NCI-H146 (cell line): ENCODE measurements around the gene GDPD5.

Experiments used
- DNase-seq: peaks from one replicate; lab custom pipeline; 2025; lab: John Stamatoyannopoulos, UW

Gene GDPD5

DNA sequence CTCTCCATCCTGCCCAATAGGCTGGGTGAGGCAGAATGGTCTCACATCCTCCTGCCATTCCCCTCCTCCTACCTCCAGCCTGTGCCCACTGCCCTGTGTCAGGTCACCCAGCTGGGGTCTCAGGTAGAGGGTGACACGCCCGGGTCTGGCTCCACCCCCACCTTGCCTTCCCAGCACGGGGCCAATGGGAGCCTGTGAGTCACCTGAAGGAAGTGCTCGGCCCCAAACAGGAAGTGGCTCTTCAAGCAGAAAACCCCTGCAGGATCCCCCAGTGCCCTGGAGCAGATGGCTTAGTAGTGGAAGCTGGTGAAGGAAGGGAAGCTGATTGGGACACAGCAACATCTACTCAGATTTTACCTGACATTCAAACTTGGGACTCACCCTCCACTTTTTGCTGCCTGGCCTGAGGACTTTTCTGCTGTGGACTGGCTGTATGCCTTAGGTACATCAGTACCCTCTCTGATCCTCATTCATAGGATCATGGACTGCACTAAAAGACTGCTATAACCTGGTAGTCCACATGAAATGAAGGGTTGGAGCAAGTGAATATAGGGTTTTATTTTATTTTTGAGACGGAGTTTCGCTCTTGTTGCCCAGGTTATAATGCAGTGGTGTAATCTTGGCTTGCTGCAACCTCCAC lies 33.4 kb downstream of the GDPD5 start:
- peak; percentile 18 for DNase-seq

DNA sequence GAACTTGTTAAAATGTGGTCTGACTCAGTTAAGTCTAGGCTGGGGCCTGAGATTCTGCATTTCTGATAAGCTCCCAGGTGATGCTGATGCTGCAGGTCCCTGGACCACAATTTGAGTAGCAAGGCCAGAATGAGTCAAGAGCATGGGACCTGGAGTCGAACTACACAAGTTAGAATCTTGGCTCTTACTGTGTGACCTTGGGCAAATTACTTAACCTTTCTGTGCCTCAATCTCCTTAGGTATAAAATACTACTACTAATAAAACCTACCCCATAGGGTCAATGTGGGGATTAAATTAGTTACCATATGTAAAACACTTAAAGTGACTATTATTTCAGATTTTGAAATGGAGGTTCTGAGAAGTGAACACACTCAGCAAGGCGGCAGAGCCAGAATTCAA lies 34.3 kb downstream of the GDPD5 start:
- no peak for DNase-seq

DNA sequence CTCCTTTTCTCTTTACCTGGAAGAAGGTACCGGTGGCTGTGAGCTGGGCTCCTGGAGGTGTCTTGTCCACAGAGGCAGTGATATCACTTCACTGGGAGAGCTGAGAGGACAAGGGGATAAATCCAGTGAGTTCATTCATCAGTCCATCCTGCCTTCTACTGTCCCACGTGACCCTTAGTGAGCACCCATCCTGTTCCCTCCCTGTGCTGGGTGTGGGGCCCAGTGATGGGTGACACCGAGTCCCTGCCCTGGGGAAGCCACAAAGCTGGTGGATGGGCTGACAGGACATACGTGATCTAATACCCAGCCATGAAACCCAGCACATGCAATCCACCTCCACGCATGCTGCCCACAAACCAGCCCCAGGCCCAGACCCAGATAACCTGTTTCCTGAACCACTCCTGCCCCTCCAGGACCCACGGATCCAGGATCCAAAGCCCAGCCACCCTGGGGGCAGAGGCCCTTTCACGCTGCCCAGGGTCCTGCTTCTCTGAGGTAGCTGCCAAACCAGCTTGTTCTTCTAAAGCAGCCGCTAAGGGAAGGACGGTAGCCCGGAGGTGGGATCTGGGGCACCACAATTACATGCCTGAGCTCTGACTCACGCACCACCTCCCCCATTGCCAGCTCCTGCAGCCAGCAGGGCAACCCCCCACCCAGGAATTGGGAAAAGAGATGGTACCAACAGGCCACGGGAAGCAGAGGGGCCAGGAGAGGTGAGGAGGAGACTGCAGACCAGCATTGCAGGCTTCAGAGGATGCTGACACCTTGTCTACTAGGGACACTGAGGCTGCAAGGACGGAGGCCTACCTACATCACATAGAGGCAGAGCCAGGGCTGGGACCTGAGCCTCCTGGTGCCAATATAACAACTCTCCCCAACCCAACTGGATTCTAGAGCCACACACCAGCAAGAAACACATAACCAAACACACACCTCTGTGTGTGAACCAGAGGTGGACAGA lies 35.2 kb downstream of the GDPD5 start:
- no peak for DNase-seq

DNA sequence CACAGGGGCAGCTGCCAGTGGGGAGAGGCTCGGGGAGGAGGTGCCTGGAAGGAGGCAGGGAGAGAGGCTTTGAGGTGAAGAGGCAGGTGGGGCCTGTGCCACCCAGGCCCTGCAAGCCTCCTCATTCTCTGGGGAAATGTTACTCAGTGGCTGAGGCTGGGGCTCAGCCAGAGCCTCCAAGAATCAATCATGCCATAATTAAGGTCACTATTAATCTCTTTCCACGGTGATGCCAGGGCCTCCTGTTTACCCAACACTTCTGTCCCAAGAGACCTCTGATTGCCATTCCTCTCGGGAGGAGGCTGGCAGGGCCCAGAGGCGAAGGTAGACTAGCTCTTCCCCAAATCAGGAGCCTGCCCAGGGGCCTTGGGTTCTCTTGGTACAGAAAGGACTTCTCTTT lies 38.4 kb downstream of the GDPD5 start:
- DNase-seq = no peak

DNA sequence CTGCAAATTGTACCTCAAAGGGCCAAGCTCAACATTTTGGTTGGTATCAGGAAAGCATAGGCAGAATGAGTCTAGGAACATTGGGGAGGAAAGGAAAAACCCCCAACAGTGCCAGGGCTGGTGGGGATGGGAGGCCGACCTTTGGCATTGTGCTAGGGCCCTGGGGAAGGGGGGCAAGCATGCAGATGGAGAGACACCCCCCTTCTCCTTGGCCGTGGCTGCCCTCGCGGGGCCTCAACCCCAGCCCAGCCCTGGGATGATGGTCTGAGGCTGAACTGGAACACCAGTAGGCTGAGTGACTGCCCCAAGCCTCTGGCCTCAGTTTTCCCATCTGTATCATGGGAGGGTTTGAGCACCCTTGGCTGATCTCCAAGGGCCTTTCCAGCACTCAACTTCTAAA lies 40.0 kb downstream of the GDPD5 start:
- no peak for DNase-seq

DNA sequence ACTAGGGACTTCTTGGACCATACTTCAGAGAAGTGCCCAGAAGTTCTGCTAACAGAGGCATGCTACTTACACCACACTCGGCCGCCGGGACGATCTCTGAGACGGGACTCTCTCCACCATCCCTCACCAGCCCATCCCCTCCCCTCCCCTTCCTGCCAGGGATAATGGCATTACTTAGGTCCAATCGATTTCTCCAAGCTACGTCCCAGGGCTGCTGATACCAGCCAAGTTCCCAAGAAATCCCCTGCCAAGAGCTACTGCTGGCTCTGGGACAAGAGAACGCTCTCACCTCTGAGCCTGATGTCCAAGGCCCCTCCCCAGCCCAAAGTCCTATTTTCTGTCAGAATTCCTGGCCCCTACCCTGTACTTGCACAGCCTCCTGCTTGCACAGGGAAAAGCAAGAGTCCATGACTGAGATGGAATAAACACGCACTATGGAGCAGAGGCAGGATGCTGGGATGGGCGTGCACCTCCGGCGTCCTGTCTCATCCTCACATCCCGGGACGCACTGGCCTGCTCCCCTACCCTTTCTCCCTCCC lies 42.7 kb downstream of the GDPD5 start:
- DNase-seq = no peak

DNA sequence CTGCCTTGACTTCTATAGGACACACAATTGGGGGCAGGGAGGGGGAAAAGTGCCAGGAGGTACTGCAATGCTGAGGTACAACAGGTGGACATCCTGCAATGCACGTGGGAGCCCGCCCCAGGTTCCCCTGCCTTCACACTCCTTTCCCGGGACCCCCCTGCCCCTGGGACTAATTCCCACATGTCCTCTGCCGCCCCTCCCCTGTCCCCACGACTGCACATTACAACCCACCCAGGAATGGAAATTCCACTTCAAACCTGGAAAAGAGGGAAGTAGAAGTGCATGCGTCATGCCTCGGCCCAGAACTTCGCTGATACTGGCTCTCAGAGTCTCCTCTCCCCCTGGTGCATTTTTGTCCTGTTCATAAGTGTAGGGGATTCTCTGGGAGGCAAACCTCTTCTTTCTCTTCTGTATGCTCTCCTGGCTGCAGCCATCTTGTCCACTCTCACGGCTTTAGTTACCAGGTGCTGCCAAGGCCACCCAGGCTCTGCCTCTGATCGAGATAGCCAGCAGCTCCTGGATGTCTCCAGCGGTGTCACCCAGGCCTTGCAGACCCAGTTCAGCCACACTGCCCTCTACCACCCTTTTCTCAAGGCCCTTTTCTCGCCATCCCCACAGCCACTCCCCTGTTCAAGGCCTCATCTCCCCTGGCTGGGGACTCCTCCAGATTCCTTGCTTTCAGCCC lies 43.7 kb downstream of the GDPD5 start:
- no peak for DNase-seq

DNA sequence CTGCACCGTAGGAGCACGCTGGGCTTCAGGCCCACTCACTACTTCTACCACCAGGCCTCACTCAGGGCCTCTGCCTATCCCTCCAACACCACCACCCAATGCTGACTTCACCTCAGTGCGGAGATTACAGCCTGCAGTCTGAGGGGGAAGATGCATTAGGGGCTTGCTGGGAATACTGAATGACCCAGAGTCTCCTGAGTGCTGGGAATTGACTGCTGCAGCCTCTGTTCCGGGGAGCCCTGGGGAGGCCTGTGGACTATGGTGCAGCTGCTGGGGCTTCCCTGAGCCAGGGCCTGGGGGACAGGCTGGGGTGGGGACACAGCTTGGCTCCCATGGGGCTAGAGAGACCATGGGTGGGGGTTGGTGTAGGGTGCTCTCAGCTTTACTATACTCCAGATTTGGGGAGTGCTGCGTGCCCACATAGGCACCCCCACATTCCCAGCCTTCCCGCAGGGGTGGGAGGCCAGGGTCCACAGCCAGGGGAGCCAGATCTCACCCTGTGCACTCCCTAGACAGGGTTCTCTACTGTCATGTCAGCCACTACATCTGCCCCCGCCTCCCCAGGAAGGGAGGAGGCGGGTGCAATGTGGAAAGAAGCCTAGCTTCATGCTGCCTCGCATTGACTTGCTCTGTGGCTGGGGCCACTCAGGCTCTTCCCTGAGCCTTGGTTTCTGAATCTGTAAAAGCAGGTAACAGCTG lies 44.4 kb downstream of the GDPD5 start:
- no peak for DNase-seq

DNA sequence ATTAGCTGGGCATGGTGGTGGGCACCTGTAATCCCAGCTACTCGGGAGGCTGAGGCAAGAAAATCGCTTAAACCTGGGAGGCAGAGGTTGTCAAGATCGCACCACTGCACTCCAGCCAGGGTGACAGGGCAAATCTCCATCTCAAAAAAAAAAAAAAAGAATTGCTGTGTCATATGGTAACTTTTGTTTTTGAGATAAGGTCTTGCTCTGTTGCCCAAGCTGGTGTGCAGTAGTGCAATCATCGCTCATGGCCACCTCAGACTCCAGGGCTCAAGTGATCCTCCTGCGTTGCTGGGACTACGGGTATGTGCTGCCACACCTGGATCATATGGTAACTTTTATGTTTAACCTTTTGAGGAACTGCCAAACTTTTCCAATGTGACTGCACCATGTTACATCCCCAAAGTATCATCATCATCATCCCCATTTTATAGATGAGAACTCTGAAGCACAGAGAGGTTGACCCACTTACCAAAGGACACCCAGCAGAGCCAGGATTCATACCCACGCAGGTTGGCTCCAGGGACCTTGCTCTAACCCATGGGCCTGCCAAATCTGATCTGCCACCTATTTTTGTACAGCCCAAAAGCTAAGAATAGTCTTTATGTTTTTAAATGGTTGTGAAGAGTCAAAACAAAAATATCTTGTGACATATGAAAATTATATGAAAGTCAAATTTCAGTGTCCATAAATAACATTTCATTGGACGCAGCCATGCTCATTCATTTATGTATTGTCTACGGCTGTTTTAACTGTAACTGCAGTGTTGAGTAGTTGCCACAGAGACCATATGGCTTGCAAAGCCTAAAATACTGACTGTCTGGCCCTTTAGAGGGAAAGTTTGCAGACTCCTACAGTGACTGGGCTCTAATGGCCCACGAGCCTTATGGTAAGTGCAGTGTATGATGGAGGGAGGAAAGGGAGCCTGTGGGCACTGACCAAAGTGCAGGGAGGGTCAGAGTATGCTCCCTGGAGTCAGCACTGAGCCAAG lies 45.3 kb downstream of the GDPD5 start:
- no peak for DNase-seq

DNA sequence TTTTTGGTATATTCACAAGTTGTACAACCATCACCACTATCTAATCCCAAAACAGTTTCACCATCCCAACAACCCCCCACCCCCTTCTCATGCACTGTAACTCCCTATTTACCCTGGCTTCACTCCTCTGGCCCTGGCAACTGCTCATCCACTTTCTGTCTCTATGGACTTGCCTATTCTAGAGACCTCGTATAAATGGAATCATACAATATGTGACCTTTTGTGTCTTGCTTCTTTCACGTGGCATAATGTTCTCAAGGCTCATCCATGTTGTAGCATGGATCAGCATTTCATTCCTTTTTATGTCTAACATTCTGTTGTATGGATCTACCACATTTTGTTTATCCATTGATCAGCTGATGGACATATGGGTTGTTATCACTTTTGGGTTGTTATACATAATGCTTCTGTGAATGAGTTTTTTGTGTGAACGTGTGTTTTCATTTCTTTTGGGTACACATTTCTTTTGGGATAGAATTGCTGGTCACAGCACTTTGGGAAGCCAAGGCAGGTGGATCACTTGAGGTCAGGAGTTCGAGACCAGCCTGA lies 46.1 kb downstream of the GDPD5 start:
- DNase-seq = no peak

DNA sequence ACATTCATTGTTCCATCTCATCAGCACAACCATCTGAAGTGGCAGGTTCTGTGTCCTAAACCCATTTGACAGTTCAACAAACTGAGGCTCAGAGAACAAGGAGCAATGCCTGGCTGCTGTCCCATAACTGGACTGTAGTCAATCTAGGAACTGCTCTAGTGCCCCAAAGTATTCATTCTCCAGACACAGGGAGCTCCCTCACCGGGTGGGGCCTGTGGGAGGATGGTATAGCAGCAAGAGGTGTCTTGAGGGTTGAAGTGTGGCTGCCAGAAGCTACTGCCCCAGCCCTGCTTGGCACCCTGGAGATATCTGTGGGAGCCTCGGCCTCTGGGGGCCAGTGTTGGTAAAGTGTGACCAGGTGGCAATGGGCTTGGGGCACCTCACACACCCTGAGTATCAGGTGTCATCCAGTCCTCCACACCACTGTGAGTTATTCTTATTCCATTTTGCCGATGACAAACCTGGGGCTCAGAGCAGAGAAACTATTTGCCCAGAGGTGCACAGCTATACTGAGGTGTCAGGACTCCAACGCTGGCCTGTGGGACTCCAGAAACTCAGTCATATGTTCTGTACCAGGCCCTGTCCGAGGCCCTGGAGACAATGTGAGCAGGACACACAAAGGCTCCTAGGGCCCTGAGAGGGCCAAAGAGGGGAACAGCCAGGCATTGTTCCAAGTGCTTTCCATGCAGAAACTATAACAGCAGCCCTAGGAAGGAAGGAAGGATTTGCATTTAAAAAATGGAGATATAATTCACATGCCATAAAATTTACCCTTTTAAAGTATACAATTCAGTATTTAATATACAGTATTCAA lies 46.8 kb downstream of the GDPD5 start:
- no peak for DNase-seq

DNA sequence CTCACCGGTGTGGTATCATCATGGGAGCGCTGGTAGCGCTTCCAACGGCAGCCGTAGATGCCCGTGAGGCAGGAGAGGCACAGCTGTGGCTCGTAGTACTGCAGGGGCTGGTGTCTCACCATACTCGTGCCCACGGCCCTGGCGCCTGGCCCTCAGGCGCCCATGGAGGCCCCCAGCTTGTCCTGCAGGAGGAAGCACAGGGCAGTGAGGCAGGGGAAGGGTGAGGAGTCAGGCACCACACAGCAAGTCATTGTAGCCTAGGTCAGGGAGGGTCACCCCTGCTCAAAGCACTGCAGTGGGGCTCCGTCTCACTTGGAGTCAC lies 48.2 kb downstream of the GDPD5 start:
- no peak for DNase-seq

DNA sequence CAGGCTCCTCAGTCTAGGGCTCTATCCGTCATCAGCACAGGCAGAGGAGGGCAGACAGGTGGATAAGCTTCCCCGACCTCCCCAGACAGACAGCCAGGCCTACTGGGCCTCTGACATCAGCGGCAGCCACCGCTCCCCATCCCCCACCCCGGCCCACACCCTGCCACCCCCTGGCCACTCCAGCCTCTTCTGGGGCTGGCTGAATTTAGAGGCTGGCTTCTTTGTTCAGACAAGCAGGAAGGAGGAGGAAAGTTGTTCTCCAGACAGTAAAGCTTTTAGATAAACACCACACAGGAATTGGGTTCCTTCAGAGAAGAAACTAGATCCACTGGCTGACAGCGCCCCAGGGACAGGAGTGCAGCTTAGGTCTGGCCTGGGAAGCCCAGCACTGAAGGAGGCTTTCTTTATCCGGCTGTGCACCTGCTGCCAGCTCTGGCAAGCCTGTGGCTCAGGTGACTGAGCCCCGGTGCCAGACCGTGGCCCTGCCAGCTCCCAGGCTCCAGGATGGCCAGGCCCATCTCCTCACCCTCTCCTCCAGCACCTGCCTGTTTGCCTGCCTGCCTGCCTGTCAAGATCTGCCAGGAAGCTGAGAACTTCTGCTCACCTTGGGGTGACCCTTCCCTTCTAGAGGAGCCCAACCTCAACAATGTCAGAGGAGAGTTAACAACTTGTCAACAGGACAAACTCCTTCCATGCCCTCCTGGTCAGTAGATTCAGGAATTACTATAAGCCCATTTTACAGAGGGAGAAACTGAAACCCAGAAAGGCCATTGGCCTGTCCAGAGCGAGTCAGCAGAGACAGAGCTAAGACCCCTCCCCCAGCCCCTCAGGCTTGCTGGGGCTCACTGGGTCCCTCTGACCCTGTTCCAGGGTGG lies 48.8 kb downstream of the GDPD5 start:
- DNase-seq = no peak

DNA sequence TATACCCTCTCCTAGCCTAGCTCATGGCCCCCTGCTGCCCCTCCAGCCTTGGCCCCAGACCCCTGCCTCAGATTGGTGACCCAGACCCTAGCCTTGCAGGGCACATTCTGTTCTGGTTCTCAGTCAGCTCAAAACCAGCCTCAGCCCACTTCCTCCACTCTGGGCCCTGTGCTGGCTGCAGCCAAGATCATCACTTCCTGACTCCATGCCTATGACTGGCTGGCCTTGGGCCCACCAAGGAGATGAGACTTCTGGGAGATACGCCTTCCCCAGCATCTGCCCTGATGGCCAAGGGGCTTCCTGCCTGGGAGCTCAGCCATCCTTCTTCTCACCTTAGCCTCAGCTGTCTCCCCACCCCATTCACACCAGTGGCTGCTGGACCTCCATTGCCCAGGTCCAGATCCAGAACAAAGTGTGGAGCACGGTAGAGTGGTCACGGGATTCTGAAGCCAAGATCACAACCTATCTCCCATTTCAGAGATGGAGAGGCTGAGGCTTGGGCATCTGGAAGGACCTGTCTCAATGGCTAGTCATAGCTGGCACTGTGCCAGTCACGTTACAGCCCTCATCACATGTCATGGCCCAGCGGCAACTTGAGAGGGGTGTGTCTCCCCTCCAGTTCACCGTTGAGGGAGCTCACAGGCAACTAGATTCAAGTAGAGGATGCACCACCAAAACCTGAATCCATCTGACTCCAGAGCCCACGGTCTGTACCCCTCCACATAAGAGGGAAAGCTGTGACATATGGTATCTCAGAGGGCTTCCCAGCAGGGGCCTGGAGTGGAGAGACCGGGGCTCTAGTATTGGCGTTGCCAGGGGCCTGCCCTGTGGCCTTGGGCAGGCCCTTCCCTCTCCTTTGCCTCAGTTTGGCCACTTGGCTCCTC lies 49.7 kb downstream of the GDPD5 start:
- DNase-seq = no peak

DNA sequence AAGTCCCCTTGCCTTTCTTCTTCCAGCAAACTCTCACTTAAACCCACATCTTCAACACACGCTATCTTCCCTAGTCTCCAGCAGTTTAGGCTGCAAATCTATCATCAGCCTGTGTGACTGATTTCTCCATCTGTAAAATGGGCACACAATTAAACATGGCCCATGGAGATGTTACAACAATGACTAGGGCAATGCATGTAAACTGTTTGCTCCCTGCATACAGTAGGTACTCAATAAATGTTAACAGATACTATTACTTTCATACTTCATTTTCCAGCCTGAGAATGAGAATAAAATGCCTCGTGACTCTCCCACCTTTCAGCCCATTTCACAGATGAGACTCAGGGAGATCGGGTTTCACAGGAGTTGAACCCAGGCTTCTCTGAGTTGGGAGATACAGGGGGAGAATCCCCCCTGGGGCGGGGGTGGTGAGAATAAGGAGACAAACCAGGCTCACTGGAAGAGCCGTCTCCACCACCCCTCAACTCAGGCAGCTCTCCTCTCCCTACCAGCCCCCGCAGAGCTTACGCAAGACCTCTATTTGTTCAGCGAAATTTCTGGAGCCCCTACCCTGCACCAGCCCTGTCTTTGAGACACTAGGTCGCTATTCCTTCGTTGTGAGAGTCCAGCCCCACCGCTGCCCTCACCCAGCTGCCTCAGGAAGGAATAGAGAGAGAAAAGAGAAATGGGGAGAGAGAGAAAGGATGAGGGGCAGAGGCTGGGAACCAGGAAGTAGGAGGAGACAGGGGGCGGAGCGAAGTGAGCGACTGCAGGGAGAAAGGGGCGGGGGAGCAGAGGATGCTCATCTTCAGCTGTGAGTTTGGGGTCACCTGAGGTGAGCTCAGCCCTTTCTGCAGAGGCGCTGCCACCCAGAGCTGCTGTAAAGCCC lies 50.6 kb downstream of the GDPD5 start:
- DNase-seq = peak; percentile 30

DNA sequence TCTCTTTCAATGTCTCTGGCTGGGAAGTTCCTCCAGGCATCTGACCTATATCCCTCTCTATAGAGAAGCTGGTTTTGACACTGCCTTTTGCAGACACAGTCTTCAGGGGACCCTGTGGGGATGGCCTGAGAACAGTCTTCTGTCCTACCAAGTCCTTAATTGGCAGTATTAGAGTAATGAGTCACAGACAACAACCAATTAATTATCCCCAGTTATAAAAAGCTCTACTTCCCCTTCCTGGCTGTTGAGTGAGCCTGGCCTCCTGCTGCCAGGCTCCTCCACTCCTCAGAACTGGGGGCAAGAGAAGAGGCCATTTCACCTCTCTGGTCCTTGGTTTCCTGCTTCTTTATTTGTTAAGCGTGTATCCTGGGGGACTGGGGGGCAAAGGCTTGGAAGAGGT lies 51.5 kb downstream of the GDPD5 start:
- DNase-seq = no peak

DNA sequence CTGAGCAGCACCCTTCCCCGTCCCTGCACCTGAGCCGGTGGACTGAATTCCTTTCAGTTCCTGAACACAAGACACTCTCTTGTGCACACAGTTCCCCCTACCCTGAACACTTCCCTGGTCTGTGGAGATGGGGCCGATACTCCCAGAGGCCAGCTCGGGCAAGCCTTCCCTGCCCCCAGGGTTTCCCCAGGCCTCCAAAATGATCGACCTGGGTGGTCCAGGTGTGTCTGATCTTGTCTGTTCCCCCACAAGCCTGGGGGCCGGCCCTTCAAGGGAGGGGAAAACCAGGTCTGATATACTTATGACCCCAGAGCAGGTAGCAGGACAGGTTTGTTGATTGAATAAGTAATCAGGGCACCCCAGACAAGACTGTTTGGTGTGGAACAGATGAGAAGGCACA lies 52.1 kb downstream of the GDPD5 start:
- no peak for DNase-seq
